Measurements from ENCODE around the gene KLK14. TPM values are rescaled to one million over a fixed set of nuclear protein-coding genes. Genes with fewer than 3 reads are reported as not detected.

The KLK14 gene
- total and polyA plus RNA-seq, 2 of the 8 experiments (the other 6 are each of a cell fraction or from before 2014, with no cell fraction given) = 0.09 to 1.2 TPM

GRCh38 chr19:51044327-51044726 is 38.4 kb downstream of the KLK14 start:
- Histone ChIP-seq H3K14ac (ENCODE audit: insufficient read length) (no peak overlapping the region), H2AFZ (ENCODE audit: low read length) (no peak overlapping the region), H3K4me1 (replicated peaks in 1 of 4; ENCODE audit: control insufficient read depth in 3 of 4, insufficient read depth in 4 of 4, low read length in 3 of 4) (peaks cover 0 to 15% (median 7%) of the 10 kb centered on the region in 4 experiments; a peak in 4 of 7 replicates), H3K4me2 (ENCODE audit: insufficient read depth in 1 of 2, low read depth in 2 of 2, low read length in 2 of 2) (peak overlapping the region in 1 of 2 experiments; percentile 15; a peak in 1 of 4 replicates), H2BK12ac (ENCODE audit: low read depth, low read length) (peak overlapping the region; percentile 85; the same call in 1 of the 2 replicates), H3K79me2 (ENCODE audit: control insufficient read depth in 1 of 2, insufficient read depth in 2 of 2, low read length in 2 of 2) (no peaks in the 10 kb centered on the region), H4K8ac (ENCODE audit: extremely low read depth, insufficient read depth, low read length) (no peak overlapping the region), H3K4ac (replicated peaks; ENCODE audit: insufficient read length, low read depth, low read length) (no peak overlapping the region), H3K27ac (ENCODE audit: low read depth, low read length) (no peak overlapping the region), H3K4me3 (ENCODE audit: extremely low read depth in 1 of 4, insufficient read depth in 2 of 4, low read depth in 3 of 4, low read length in 4 of 4) (no peak overlapping the region), H3K9me3 (ENCODE audit: insufficient read depth in 2 of 2, low read depth in 1 of 2, low read length in 1 of 2) (no peaks in the 10 kb centered on the region), H3K18ac (ENCODE audit: extremely low read depth, low read length) (0 out of 2 replicates have a peak overlapping the region, but pooled peaks have one; percentile 24), H2BK15ac (ENCODE audit: low read length) (no peak overlapping the region), H4K5ac (ENCODE audit: insufficient read length, low read depth, low read length) (no peak overlapping the region), H2BK120ac (replicated peaks; ENCODE audit: low read depth, low read length) (no peak overlapping the region), H3K79me1 (ENCODE audit: low read depth, low read length) (no peaks in the 10 kb centered on the region), H3K9ac (replicated peaks in 1 of 4; ENCODE audit: extremely low read depth in 1 of 4, low read depth in 3 of 4, low read length in 3 of 4) (no peak overlapping the region), H3K27me3 (replicated peaks in 1 of 4; ENCODE audit: control insufficient read depth in 3 of 4, extremely low read depth in 1 of 4, insufficient read depth in 3 of 4, low read length in 3 of 4) (no peaks in the 10 kb centered on the region), H3K23me2 (ENCODE audit: low read depth, low read length) (no peaks in the 10 kb centered on the region; the same call in 1 of the 2 replicates), H3K23ac (ENCODE audit: insufficient read length) (no peak overlapping the region), H3K56ac (replicated peaks; ENCODE audit: insufficient read length, low read depth, low read length) (no peak overlapping the region), H2AK5ac (ENCODE audit: low read depth, low read length) (no peak overlapping the region), H2BK5ac (ENCODE audit: low read depth, low read length) (no peak overlapping the region; the same call in 1 of the 2 replicates), H3K36me3 (ENCODE audit: control insufficient read depth in 2 of 4, insufficient read depth in 4 of 4, low read length in 3 of 4) (no peaks in the 10 kb centered on the region), H4K91ac (replicated peaks; ENCODE audit: insufficient read length, low read length) (no peak overlapping the region), H4K20me1 (replicated peaks in 1 of 2; ENCODE audit: control insufficient read depth in 1 of 2, insufficient read depth in 2 of 2, low read length in 2 of 2) (no peaks in the 10 kb centered on the region), H2BK20ac (ENCODE audit: low read length) (0 out of 2 replicates have a peak overlapping the region, but pooled peaks have one; percentile 43)
- 84% methylated on average over 11 of the region's 11 CpGs; no CpG with 5 or more reads in 1 of the 2 experiments for WGBS, 2 experiments (ENCODE audit: extremely low coverage in 1 of 2, insufficient coverage in 1 of 2, insufficient read length in 1 of 2, insufficient replicate concordance in 2 of 2, low coverage in 1 of 2, low lambda C conversion rate in 2 of 2, missing lambda C conversion rate in 1 of 2)
- POLR2A ChIA-PET (ENCODE audit: partially characterized antibody) = interaction anchor here (1.2 to 1.4 kb wide), 2 partner anchors 18 to 27 kb away, joined by 3 read pairs; partner anchors contain the start of gene KLK11
- CTCF ChIA-PET (ENCODE audit: partially characterized antibody) = interaction anchor here (0.9 to 6.7 kb wide), 3 partner anchors 24 to 341 kb away, joined by 3 to 54 read pairs (median 3); partner anchors contain the start of gene KLK10
- FAIRE-seq (no peak), DNase-seq (ENCODE audit: low read depth in 1 of 2, low spot score in 2 of 2) (no peak)
- TF ChIP-seq CHD1 (IDR thresholded peaks at IDR 0.05; ENCODE audit: low read depth, low read length) = no peak
- TF ChIP-seq ATF2 (IDR thresholded peaks at IDR 0.05; ENCODE audit: low read length) = no peak
- TF ChIP-seq, protein P1, sequence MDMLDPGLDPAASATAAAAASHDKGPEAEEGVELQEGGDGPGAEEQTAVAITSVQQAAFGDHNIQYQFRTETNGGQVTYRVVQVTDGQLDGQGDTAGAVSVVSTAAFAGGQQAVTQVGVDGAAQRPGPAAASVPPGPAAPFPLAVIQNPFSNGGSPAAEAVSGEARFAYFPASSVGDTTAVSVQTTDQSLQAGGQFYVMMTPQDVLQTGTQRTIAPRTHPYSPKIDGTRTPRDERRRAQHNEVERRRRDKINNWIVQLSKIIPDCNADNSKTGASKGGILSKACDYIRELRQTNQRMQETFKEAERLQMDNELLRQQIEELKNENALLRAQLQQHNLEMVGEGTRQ (IDR thresholded peaks at IDR 0.05; ENCODE audit: low read length) = no peak
- no peak for TF ChIP-seq JUND (IDR thresholded peaks at IDR 0.05; ENCODE audit: low read length)
